Osteocyte (in vitro differentiated cells): Measurements from ENCODE around the gene CERS3. TPM values are rescaled to one million over a fixed set of nuclear protein-coding genes. Genes with fewer than 3 reads are reported as not detected.

ENCODE experiments used
- DNase-seq: peaks from one replicate; pipeline ENCODE4 v3.0.0; 2021; ENCODE audit warnings: mixed read lengths; ENCODE audit not compliant: unreplicated experiment; ENCODE audit errors: extremely low spot score
- H3K27ac Mint-ChIP-seq: one replicate; pipeline ENCODE4 v1.8.0; 2021; ENCODE audit warnings: mild to moderate bottlenecking, mixed read lengths; ENCODE audit not compliant: unreplicated experiment
- H3K27me3 Mint-ChIP-seq: one replicate; pipeline ENCODE4 v1.8.0; 2021; ENCODE audit warnings: mixed read lengths; ENCODE audit not compliant: unreplicated experiment
- H3K36me3 Mint-ChIP-seq: one replicate; pipeline ENCODE4 v1.8.0; 2021; ENCODE audit warnings: mixed read lengths; ENCODE audit not compliant: unreplicated experiment
- H3K4me1 Mint-ChIP-seq: one replicate; pipeline ENCODE4 v1.8.0; 2021; ENCODE audit warnings: mixed read lengths; ENCODE audit not compliant: unreplicated experiment
- H3K4me3 Mint-ChIP-seq: one replicate; pipeline ENCODE4 v1.8.0; 2021; ENCODE audit warnings: mild to moderate bottlenecking, moderate library complexity, mixed read lengths; ENCODE audit not compliant: unreplicated experiment
- H3K9me3 Mint-ChIP-seq: one replicate; pipeline ENCODE4 v1.8.0; 2021; ENCODE audit warnings: mixed read lengths; ENCODE audit not compliant: unreplicated experiment
- CTCF ChIP-seq: fragments of 200-600 bp; sonication (generic); IDR thresholded peaks from 2 replicates; pipeline ENCODE4 v1.5.0; 2021; ENCODE audit warnings: antibody characterized with exemption, mild to moderate bottlenecking, moderate library complexity
- total RNA-seq: library from RNA; stranded (reverse); gene quantifications from 2 replicates; pipeline ENCODE4 v1.2.1, GENCODE V29; 2021

CERS3 gene
- total RNA-seq, 1 donor from 2014 or later, result not detected

GRCh38 chr15:100544338-100544841 lies 15.6 kb upstream of the CERS3 start:
- DNase-seq, result peak; percentile 85
- H3K27me3 Mint-ChIP-seq, result no peaks in the 10 kb centered on the region
- no peaks in the 10 kb centered on the region for H3K4me1 Mint-ChIP-seq
- no peak overlapping the region for H3K4me3 Mint-ChIP-seq
- H3K36me3 Mint-ChIP-seq, result no peaks in the 10 kb centered on the region
- H3K27ac Mint-ChIP-seq, result no peak overlapping the region
- H3K9me3 Mint-ChIP-seq, result no peaks in the 10 kb centered on the region
- no peak for TF ChIP-seq CTCF

- no peak for TF ChIP-seq CTCF
- Mint-ChIP-seq H3K4me1 (no peaks in the 10 kb centered on the region), H3K9me3 (no peaks in the 10 kb centered on the region), H3K4me3 (no peak overlapping the region), H3K27me3 (no peaks in the 10 kb centered on the region), H3K36me3 (no peaks in the 10 kb centered on the region), H3K27ac (no peak overlapping the region)
- no peak for DNase-seq
These were observed 13.5 kb upstream of the CERS3 start for GRCh38 chr15:100542290-100542689.

GRCh38 chr15:100537331-100537730 lies 8.6 kb upstream of the CERS3 start:
- Mint-ChIP-seq H3K4me3 (no peak overlapping the region), H3K36me3 (no peaks in the 10 kb centered on the region), H3K4me1 (no peaks in the 10 kb centered on the region), H3K9me3 (no peaks in the 10 kb centered on the region), H3K27ac (no peak overlapping the region), H3K27me3 (peaks cover 2% of the 10 kb centered on the region)
- DNase-seq, result no peak
- TF ChIP-seq CTCF, result no peak

GRCh38 chr15:100536733-100537132 lies 8.0 kb upstream of the CERS3 start:
- no peak for DNase-seq
- Mint-ChIP-seq H3K4me3 (no peak overlapping the region), H3K27me3 (peaks cover 2% of the 10 kb centered on the region), H3K9me3 (no peaks in the 10 kb centered on the region), H3K36me3 (no peaks in the 10 kb centered on the region), H3K27ac (no peak overlapping the region), H3K4me1 (no peaks in the 10 kb centered on the region)
- TF ChIP-seq CTCF, result no peak

GRCh38 chr15:100533886-100534285 lies 5.1 kb upstream of the CERS3 start:
- H3K27ac Mint-ChIP-seq, result no peak overlapping the region
- H3K9me3 Mint-ChIP-seq, result no peaks in the 10 kb centered on the region
- H3K4me3 Mint-ChIP-seq, result no peak overlapping the region

More at GRCh38 chr15:100533886-100534285, 5.1 kb upstream of the CERS3 start:
- Mint-ChIP-seq H3K36me3 (no peaks in the 10 kb centered on the region), H3K27me3 (peaks cover 2% of the 10 kb centered on the region), H3K4me1 (no peaks in the 10 kb centered on the region)
- no peak for DNase-seq
- TF ChIP-seq CTCF, result no peak
